ENCODE data around the gene NPAS1.

The NPAS1 gene

GRCh38 chr19:46998445-46999125 is 21.1 kb upstream of the NPAS1 start:
- Histone ChIP-seq H3K4me2 (ENCODE audit: low read length) (no peak overlapping the region), H3K79me2 (ENCODE audit: control insufficient read depth, low read length) (no peaks in the 10 kb centered on the region), H4K20me1 (ENCODE audit: control insufficient read depth, insufficient read depth, low read depth, low read length) (no peaks in the 10 kb centered on the region), H3K36me3 (ENCODE audit: control insufficient read depth, low read length) (peaks cover 14% of the 10 kb centered on the region), H3K9me2 (replicated peaks; ENCODE audit: control insufficient read depth, low read length) (no peaks in the 10 kb centered on the region), H3K9me3 (ENCODE audit: control insufficient read depth, insufficient read depth, low read length) (no peaks in the 10 kb centered on the region), H3K4me3 (ENCODE audit: low read length) (no peak overlapping the region), H3K4me1 (ENCODE audit: control insufficient read depth, low read length) (no peaks in the 10 kb centered on the region), H3K27me3 (ENCODE audit: control insufficient read depth, low read length) (no peaks in the 10 kb centered on the region), H3K27ac (ENCODE audit: low read depth, low read length) (no peak overlapping the region), H3F3A (ENCODE audit: control insufficient read depth, insufficient read depth) (no peaks in the 10 kb centered on the region)
- TF ChIP-seq CTCF (IDR thresholded peaks at IDR 0.05; ENCODE audit: low read depth, low read length, poor library complexity, severe bottlenecking) (no peak), EZH2phosphoT487 (IDR thresholded peaks at IDR 0.05; ENCODE audit: borderline replicate concordance, low read length) (no peak)

- H4K20me1 ChIP-seq (ENCODE audit: control insufficient read depth, insufficient read depth, low read depth, low read length): no peaks in the 10 kb centered on the region
- H3K4me2 ChIP-seq (ENCODE audit: low read length): no peak overlapping the region
- H3K9me3 ChIP-seq (ENCODE audit: control insufficient read depth, insufficient read depth, low read length): no peaks in the 10 kb centered on the region
- H3K9me2 ChIP-seq (replicated peaks; ENCODE audit: control insufficient read depth, low read length): no peaks in the 10 kb centered on the region
- no peak overlapping the region for H3K27ac ChIP-seq (ENCODE audit: low read depth, low read length)
- no peaks in the 10 kb centered on the region for H3K79me2 ChIP-seq (ENCODE audit: control insufficient read depth, low read length)
- H3K27me3 ChIP-seq (ENCODE audit: control insufficient read depth, low read length): no peaks in the 10 kb centered on the region
- no peak overlapping the region for H3K4me3 ChIP-seq (ENCODE audit: low read length)
- H3K4me1 ChIP-seq (ENCODE audit: control insufficient read depth, low read length): no peaks in the 10 kb centered on the region
- H3K36me3 ChIP-seq (ENCODE audit: control insufficient read depth, low read length): peaks cover 12% of the 10 kb centered on the region
- H3F3A ChIP-seq (ENCODE audit: control insufficient read depth, insufficient read depth): peaks cover 2% of the 10 kb centered on the region; the same call in 1 of the 2 replicates
- TF ChIP-seq CTCF (IDR thresholded peaks at IDR 0.05; ENCODE audit: low read depth, low read length, poor library complexity, severe bottlenecking) (no peak), EZH2phosphoT487 (IDR thresholded peaks at IDR 0.05; ENCODE audit: borderline replicate concordance, low read length) (no peak)
These were observed 20.3 kb upstream of the NPAS1 start for GRCh38 chr19:46999377-46999776.

GRCh38 chr19:46999878-47000277 is 19.8 kb upstream of the NPAS1 start:
- peaks cover 12% of the 10 kb centered on the region for H3K36me3 ChIP-seq (ENCODE audit: control insufficient read depth, low read length)
- H3K9me3 ChIP-seq (ENCODE audit: control insufficient read depth, insufficient read depth, low read length): no peaks in the 10 kb centered on the region
- no peaks in the 10 kb centered on the region for H4K20me1 ChIP-seq (ENCODE audit: control insufficient read depth, insufficient read depth, low read depth, low read length)

More at GRCh38 chr19:46999878-47000277, 19.8 kb upstream of the NPAS1 start:
- Histone ChIP-seq H3K79me2 (ENCODE audit: control insufficient read depth, low read length) (no peaks in the 10 kb centered on the region), H3K4me2 (ENCODE audit: low read length) (no peak overlapping the region), H3F3A (ENCODE audit: control insufficient read depth, insufficient read depth) (peaks cover 7% of the 10 kb centered on the region; the same call in 1 of the 2 replicates), H3K27me3 (ENCODE audit: control insufficient read depth, low read length) (no peaks in the 10 kb centered on the region), H3K4me1 (ENCODE audit: control insufficient read depth, low read length) (no peaks in the 10 kb centered on the region), H3K4me3 (ENCODE audit: low read length) (no peak overlapping the region), H3K27ac (ENCODE audit: low read depth, low read length) (no peak overlapping the region), H3K9me2 (replicated peaks; ENCODE audit: control insufficient read depth, low read length) (no peaks in the 10 kb centered on the region)
- no peak for TF ChIP-seq CTCF (IDR thresholded peaks at IDR 0.05; ENCODE audit: low read depth, low read length, poor library complexity, severe bottlenecking)
- no peak for TF ChIP-seq EZH2phosphoT487 (IDR thresholded peaks at IDR 0.05; ENCODE audit: borderline replicate concordance, low read length)

All from DOHH2 (cell line).